HG02840 (cell line): ENCODE measurements around the gene CDK12.

Experiments
- ATAC-seq: cut with Tn5 transposase; IDR thresholded peaks from one replicate; pipeline ENCODE4 v1.9.1; 2021; ENCODE audit warnings: mild to moderate bottlenecking, moderate library complexity, moderate number of reproducible peaks; ENCODE audit not compliant: unreplicated experiment, low FRiP score

CDK12 gene

GRCh38 chr17:39547713-39548478 lies 86.6 kb downstream of the CDK12 start:
- no peak for ATAC-seq

GRCh38 chr17:39548494-39549225 lies 87.4 kb downstream of the CDK12 start:
- no peak for ATAC-seq

- no peak for ATAC-seq
Observed at GRCh38 chr17:39549747-39550573, 88.7 kb downstream of the CDK12 start.

GRCh38 chr17:39551879-39552278 lies 90.6 kb downstream of the CDK12 start:
- no peak for ATAC-seq

- no peak for ATAC-seq
Observed at GRCh38 chr17:39553341-39553945, 92.2 kb downstream of the CDK12 start.

GRCh38 chr17:39555368-39555767 lies 94.1 kb downstream of the CDK12 start:
- no peak for ATAC-seq

GRCh38 chr17:39556423-39556822 lies 95.1 kb downstream of the CDK12 start:
- ATAC-seq, result no peak

GRCh38 chr17:39562395-39562794 lies 101.1 kb downstream of the CDK12 start:
- no peak for ATAC-seq

- ATAC-seq, result no peak
Observed at GRCh38 chr17:39562976-39563375, 101.7 kb downstream of the CDK12 start.

GRCh38 chr17:39563476-39563875 lies 102.2 kb downstream of the CDK12 start:
- no peak for ATAC-seq

GRCh38 chr17:39564211-39564848 lies 103.0 kb downstream of the CDK12 start:
- no peak for ATAC-seq

- no peak for ATAC-seq
Observed at GRCh38 chr17:39566094-39566850, 105.0 kb downstream of the CDK12 start.

- ATAC-seq, result no peak
Observed at GRCh38 chr17:39568702-39569101, 107.4 kb downstream of the CDK12 start.

- ATAC-seq, result no peak
Observed at GRCh38 chr17:39569126-39569525, 107.8 kb downstream of the CDK12 start.

GRCh38 chr17:39572121-39572520 lies 110.8 kb downstream of the CDK12 start:
- ATAC-seq, result no peak

GRCh38 chr17:39573447-39574298 lies 112.4 kb downstream of the CDK12 start:
- no peak for ATAC-seq

GRCh38 chr17:39576187-39576586 lies 114.9 kb downstream of the CDK12 start:
- ATAC-seq, result no peak

- ATAC-seq, result no peak
Observed at GRCh38 chr17:39578272-39578671, 117.0 kb downstream of the CDK12 start.
